CD14-positive monocyte (primary cell): ENCODE data around the gene MFRP. TPM values are rescaled to one million over a fixed set of nuclear protein-coding genes. Genes with fewer than 3 reads are reported as not detected.

ENCODE experiments used
- DNase-seq, 3 donors: peaks; one replicate each; pipeline ENCODE4 v3.0.0-alpha.2; 2011 to 2022
- H2AFZ ChIP-seq: 2 replicates; pipeline ENCODE4 v1.6.0; 2012; ENCODE audit warnings: mild to moderate bottlenecking, low read depth, low read length, inconsistent platforms; ENCODE audit not compliant: insufficient read depth, poor library complexity, severe bottlenecking
- H3K27ac ChIP-seq, 2 donors: 1 replicate in 1 of 2; 2 replicates in 1 of 2; pipeline ENCODE4 v1.5.1; 2012 to 2013; ENCODE audit warnings: low read length in 2 of 2, control low read depth in 1 of 2, inconsistent platforms in 1 of 2, low read depth in 1 of 2, mild to moderate bottlenecking in 1 of 2
- H3K27me3 ChIP-seq, 2 donors: one replicate each; pipeline versions ENCODE4 v1.6.0 to v1.6.1; 2011 to 2013; ENCODE audit warnings: low read length in 2 of 2; ENCODE audit not compliant: control insufficient read depth in 2 of 2, insufficient read depth in 2 of 2
- H3K36me3 ChIP-seq, 2 donors: replicated peaks in 1 of 2; 1 replicate in 1 of 2; 2 replicates in 1 of 2; pipeline versions ENCODE4 v1.5.1 to v1.6.1; 2012 to 2013; ENCODE audit warnings: low read length in 2 of 2, control low read depth in 1 of 2, inconsistent platforms in 1 of 2, mild to moderate bottlenecking in 1 of 2; ENCODE audit not compliant: insufficient read depth in 2 of 2, control insufficient read depth in 1 of 2
- H3K4me1 ChIP-seq, 2 donors: 1 replicate in 1 of 2; 2 replicates in 1 of 2; pipeline versions ENCODE4 v1.5.1 to v1.6.1; 2012 to 2013; ENCODE audit warnings: low read length in 2 of 2, control low read depth in 1 of 2, inconsistent platforms in 1 of 2, mild to moderate bottlenecking in 1 of 2, moderate library complexity in 1 of 2; ENCODE audit not compliant: insufficient read depth in 2 of 2, control insufficient read depth in 1 of 2
- H3K4me2 ChIP-seq: replicated peaks from 2 replicates; pipeline ENCODE3; 2012; ENCODE audit warnings: low read length, moderate library complexity, mild to moderate bottlenecking; ENCODE audit not compliant: poor library complexity, severe bottlenecking; ENCODE audit errors: extremely low read depth
- H3K4me3 ChIP-seq, 3 experiments: fragments of 200-600 bp in 1 of 3; sonication (generic) in 1 of 3; replicated peaks in 1 of 3; 1 replicate in 2 of 3; 2 replicates in 1 of 3; pipeline ENCODE4 v1.5.1; 2011 to 2013; ENCODE audit warnings: low read length in 3 of 3, mild to moderate bottlenecking in 3 of 3, control low read depth in 2 of 3, low read depth in 2 of 3, inconsistent platforms in 1 of 3, moderate library complexity in 1 of 3
- H3K79me2 ChIP-seq: 2 replicates; pipeline ENCODE4 v1.6.0; 2012; ENCODE audit warnings: mild to moderate bottlenecking, control low read depth, inconsistent platforms, low read length, moderate library complexity; ENCODE audit not compliant: insufficient read depth
- H3K9ac ChIP-seq: 2 replicates; pipeline ENCODE4 v1.6.0; 2017; ENCODE audit warnings: low read length, mild to moderate bottlenecking; ENCODE audit not compliant: insufficient read depth, poor library complexity, severe bottlenecking
- H3K9me3 ChIP-seq, 2 donors: replicated peaks in 1 of 2; 1 replicate in 1 of 2; 2 replicates in 1 of 2; pipeline versions ENCODE4 v1.5.1 to v1.6.1; 2012 to 2013; ENCODE audit warnings: low read length in 2 of 2, control low read depth in 1 of 2; ENCODE audit not compliant: control insufficient read depth in 1 of 2, insufficient read depth in 1 of 2
- H4K20me1 ChIP-seq: 2 replicates; pipeline ENCODE4 v1.6.0; 2012; ENCODE audit warnings: mild to moderate bottlenecking, low read length, control low read depth, moderate library complexity; ENCODE audit not compliant: insufficient read depth
- H3K27ac Mint-ChIP-seq, 7 donors: one replicate each; pipeline ENCODE4 v1.8.0; 2020; ENCODE audit warnings: mild to moderate bottlenecking in 7 of 7, mixed read lengths in 7 of 7, moderate library complexity in 6 of 7, inconsistent platforms in 2 of 7
- H3K27me3 Mint-ChIP-seq, 3 donors: one replicate each; pipeline ENCODE4 v1.8.0; 2021 to 2022; ENCODE audit warnings: low read depth in 3 of 3, mild to moderate bottlenecking in 3 of 3, mixed read lengths in 3 of 3, moderate library complexity in 3 of 3, inconsistent platforms in 1 of 3
- H3K36me3 Mint-ChIP-seq, 2 donors: one replicate each; pipeline ENCODE4 v1.8.0; 2020; ENCODE audit warnings: mixed read lengths in 2 of 2, inconsistent platforms in 1 of 2, mild to moderate bottlenecking in 1 of 2
- H3K4me1 Mint-ChIP-seq: one replicate; pipeline ENCODE4 v1.8.0; 2020; ENCODE audit warnings: mild to moderate bottlenecking, mixed read lengths
- H3K4me3 Mint-ChIP-seq, 2 donors: one replicate each; pipeline ENCODE4 v1.8.0; 2020; ENCODE audit warnings: mild to moderate bottlenecking in 2 of 2, mixed read lengths in 2 of 2, moderate library complexity in 1 of 2
- H3K9me3 Mint-ChIP-seq, 7 donors: one replicate each; pipeline ENCODE4 v1.8.0; 2020 to 2022; ENCODE audit warnings: mixed read lengths in 7 of 7, mild to moderate bottlenecking in 6 of 7, moderate library complexity in 6 of 7, inconsistent platforms in 2 of 7
- WGBS: methylation state at CpG from one replicate; pipeline ENCODE4 v1.1.5; 2013; ENCODE audit warnings: missing lambda C conversion rate; ENCODE audit not compliant: insufficient coverage; 5-methylcytosine and 5-hydroxymethylcytosine counted together
- intact Hi-C, 2 donors: fragments of 100-400 bp; cut with micrococcal nuclease; formaldehyde crosslinking; loops; one replicate each; pipeline versions ENCODE4 v1.15.0 to v1.15.1; 2023
- polyA plus RNA-seq, 3 donors: library from polyadenylated mRNA; depleted of rRNA in 1 of 3; unstranded in 2 of 3; stranded (reverse) in 1 of 3; fragments of 300-500 nt in 2 of 3; fragments of >200 nt in 1 of 3; fragmentation: Illumina TruSeq in 2 of 3; gene quantifications; 1 replicate in 2 of 3; 2 replicates in 1 of 3; pipeline ENCODE4 v1.2.3, GENCODE V29; 2012 to 2021
- TF ChIP-seq, protein P1 (sequence below): fragments of 200-600 bp; IDR thresholded peaks from one replicate; pipeline ENCODE4 v1.8.0; 2022; ENCODE audit warnings: antibody characterized with exemption, mild to moderate bottlenecking

MFRP gene
- polyA plus RNA-seq, 3 donors, result not detected

DNA sequence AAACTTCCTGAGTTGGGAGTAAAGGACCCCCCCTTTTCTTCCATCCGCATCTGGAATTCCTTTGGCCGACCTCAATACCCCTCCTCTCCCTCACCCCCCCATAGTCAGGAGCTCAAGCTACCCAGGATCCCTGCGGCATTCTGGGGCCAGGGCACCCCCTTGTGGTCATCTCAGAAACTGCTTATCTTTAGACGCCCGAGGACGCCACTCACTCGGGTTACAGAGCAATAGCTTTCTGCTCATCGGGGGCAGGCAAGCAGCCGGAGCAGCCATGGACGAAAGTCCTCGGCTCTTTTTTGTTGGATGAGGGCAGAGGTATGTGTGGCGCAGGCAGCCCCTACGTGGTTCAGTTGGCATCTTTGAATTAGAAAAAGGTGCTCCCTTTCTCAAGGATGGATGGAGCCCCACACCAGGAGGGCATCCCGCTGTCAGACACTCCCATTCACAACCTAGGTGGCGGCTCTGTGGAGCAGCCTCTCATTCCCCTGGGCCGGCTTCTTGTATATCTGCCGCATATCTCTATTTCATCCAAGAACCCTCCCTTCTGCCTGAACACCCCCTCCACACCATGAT is 8.1 kb downstream of the MFRP start:
- Histone ChIP-seq H3K4me2 (no peak overlapping the region), H3K9ac (no peak overlapping the region), H3K36me3 (peaks cover 0 to 10% of the 10 kb centered on the region in 2 donors), H3K4me3 (no peak overlapping the region), H2AFZ (no peak overlapping the region), H3K9me3 (peaks cover 0 to 16% of the 10 kb centered on the region in 2 donors), H3K27ac (no peak overlapping the region), H3K4me1 (peaks cover 36 to 50% of the 10 kb centered on the region in 2 donors), H4K20me1 (peaks cover 12% of the 10 kb centered on the region), H3K27me3 (peaks cover 24 to 47% of the 10 kb centered on the region in 2 donors), H3K79me2 (peaks cover 27% of the 10 kb centered on the region)
- Mint-ChIP-seq H3K27ac (no peak overlapping the region), H3K36me3 (peaks cover 22% of the 10 kb centered on the region in 2 donors), H3K4me1 (peaks cover 38% of the 10 kb centered on the region), H3K9me3 (peaks cover 0 to 11% (median 7%) of the 10 kb centered on the region in 7 donors), H3K27me3 (peaks cover 34 to 51% (median 49%) of the 10 kb centered on the region in 3 donors), H3K4me3 (peak overlapping the region in 1 of 2 donors; percentile 85)
- intact Hi-C loops, result no loop called here
- TF ChIP-seq, protein P1, sequence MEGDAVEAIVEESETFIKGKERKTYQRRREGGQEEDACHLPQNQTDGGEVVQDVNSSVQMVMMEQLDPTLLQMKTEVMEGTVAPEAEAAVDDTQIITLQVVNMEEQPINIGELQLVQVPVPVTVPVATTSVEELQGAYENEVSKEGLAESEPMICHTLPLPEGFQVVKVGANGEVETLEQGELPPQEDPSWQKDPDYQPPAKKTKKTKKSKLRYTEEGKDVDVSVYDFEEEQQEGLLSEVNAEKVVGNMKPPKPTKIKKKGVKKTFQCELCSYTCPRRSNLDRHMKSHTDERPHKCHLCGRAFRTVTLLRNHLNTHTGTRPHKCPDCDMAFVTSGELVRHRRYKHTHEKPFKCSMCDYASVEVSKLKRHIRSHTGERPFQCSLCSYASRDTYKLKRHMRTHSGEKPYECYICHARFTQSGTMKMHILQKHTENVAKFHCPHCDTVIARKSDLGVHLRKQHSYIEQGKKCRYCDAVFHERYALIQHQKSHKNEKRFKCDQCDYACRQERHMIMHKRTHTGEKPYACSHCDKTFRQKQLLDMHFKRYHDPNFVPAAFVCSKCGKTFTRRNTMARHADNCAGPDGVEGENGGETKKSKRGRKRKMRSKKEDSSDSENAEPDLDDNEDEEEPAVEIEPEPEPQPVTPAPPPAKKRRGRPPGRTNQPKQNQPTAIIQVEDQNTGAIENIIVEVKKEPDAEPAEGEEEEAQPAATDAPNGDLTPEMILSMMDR, result peak; percentile 77
- DNase-seq, result peak in 2 of 3 donors; percentile 63 to 65
- WGBS, result 31% methylated on average over 14 of the region's 17 CpGs

DNA sequence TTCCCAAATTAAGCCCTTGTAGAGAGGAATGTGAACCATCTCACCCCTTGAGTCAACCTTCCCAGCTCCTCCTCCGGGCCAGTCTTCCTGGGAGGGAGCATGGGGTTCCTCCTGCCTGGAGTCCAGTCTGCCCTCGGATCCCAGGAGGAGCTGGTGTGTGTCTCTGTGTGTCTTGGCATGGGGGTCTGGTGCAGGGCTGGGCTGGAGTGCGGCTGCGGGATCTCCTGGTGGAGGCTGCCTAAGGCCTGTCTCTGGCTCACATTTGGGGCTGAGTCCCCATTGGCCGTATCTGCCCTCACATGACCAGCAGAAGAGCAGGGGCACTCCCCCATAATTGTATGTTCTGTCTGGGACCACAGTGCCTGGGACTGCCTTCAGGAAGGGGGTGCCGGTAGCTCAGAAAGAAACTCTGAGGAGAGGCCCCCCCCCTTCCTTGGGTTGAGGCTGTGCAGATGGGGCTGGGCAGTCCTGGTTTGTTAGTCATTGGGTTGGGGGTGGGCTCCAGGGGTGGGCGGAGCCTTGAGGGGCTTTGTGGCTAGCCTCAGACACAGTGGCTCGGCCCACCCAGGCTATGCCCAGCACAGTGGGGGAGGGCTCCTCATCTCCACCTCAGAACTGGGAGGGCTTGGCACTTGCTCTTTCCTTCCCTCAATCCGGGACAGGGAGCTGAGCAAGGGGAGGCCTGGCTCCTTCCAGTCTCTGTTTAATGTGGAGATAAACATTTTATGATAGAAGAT is 8.8 kb downstream of the MFRP start:
- intact Hi-C loops, result no loop called here
- peaks cover 0 to 16% of the 10 kb centered on the region in 2 donors for H3K9me3 ChIP-seq
- peaks cover 27% of the 10 kb centered on the region for H3K79me2 ChIP-seq
- Mint-ChIP-seq H3K4me1 (peaks cover 38% of the 10 kb centered on the region), H3K27me3 (peaks cover 30 to 46% (median 43%) of the 10 kb centered on the region in 3 donors), H3K36me3 (peaks cover 22% of the 10 kb centered on the region in 2 donors), H3K4me3 (no peak overlapping the region), H3K9me3 (peaks cover 0 to 11% (median 7%) of the 10 kb centered on the region in 7 donors), H3K27ac (peak overlapping the region in 2 of 7 donors; percentile 41 to 78)
- H3K9ac ChIP-seq, result no peak overlapping the region
- peaks cover 36 to 50% of the 10 kb centered on the region in 2 donors for H3K4me1 ChIP-seq
- H3K36me3 ChIP-seq, result peaks cover 0 to 10% of the 10 kb centered on the region in 2 donors
- no peak overlapping the region for H2AFZ ChIP-seq
- no peak overlapping the region for H3K4me3 ChIP-seq
- H3K27me3 ChIP-seq, result peaks cover 24 to 45% of the 10 kb centered on the region in 2 donors
- TF ChIP-seq, protein P1, result no peak
- 89% methylated on average over 4 of the region's 9 CpGs for WGBS
- H3K27ac ChIP-seq, result no peak overlapping the region
- no peak overlapping the region for H3K4me2 ChIP-seq
- peaks cover 12% of the 10 kb centered on the region for H4K20me1 ChIP-seq
- DNase-seq, result no peak
